Astrocyte (in vitro differentiated cells and primary cell): ENCODE data around the gene MYO1C. TPM values are rescaled to one million over a fixed set of nuclear protein-coding genes. Genes with fewer than 3 reads are reported as not detected.

Source experiments
- DNase-seq: peaks from one replicate; pipeline ENCODE4 v3.0.0-alpha.2; 2010; ENCODE audit warnings: low read depth
- FAIRE-seq: peaks from 2 replicates; lab custom pipeline; 2011; peaks lifted over from hg19 to GRCh38; lab: Jason Lieb, UNC
- H2AFZ ChIP-seq: 2 replicates; pipeline ENCODE4 v1.6.0; 2012; ENCODE audit warnings: low read depth, low read length, inconsistent platforms
- H3K27ac ChIP-seq: 2 replicates; pipeline ENCODE4 v1.5.1; 2011; ENCODE audit warnings: low read depth, low read length, inconsistent platforms
- H3K27me3 ChIP-seq: 2 replicates; pipeline ENCODE4 v1.6.0; 2011; ENCODE audit warnings: low read length, inconsistent platforms; ENCODE audit not compliant: insufficient read depth
- H3K36me3 ChIP-seq: 2 replicates; pipeline ENCODE4 v1.5.1; 2011; ENCODE audit warnings: low read length, inconsistent platforms; ENCODE audit not compliant: insufficient read depth
- H3K4me1 ChIP-seq: 2 replicates; pipeline ENCODE4 v1.5.1; 2011; ENCODE audit warnings: low read length, inconsistent platforms; ENCODE audit not compliant: insufficient read depth
- H3K4me2 ChIP-seq: 2 replicates; pipeline ENCODE4 v1.6.0; 2012; ENCODE audit warnings: low read length, inconsistent platforms
- H3K4me3 ChIP-seq: 2 replicates; pipeline ENCODE4 v1.5.1; 2011; ENCODE audit warnings: low read depth, mild to moderate bottlenecking, low read length, inconsistent platforms; ENCODE audit not compliant: insufficient read depth
- H3K79me2 ChIP-seq: 2 replicates; pipeline ENCODE4 v1.6.0; 2012; ENCODE audit warnings: mild to moderate bottlenecking, low read length, inconsistent platforms; ENCODE audit not compliant: insufficient read depth
- H3K9ac ChIP-seq: 2 replicates; pipeline ENCODE4 v1.6.0; 2012; ENCODE audit warnings: mild to moderate bottlenecking, low read length, inconsistent platforms
- H3K9me3 ChIP-seq: 2 replicates; pipeline ENCODE4 v1.5.1; 2012; ENCODE audit warnings: low read depth, mild to moderate bottlenecking, low read length, inconsistent platforms; ENCODE audit not compliant: insufficient read depth
- H4K20me1 ChIP-seq: 2 replicates; pipeline ENCODE4 v1.6.0; 2012; ENCODE audit warnings: low read length, inconsistent platforms; ENCODE audit not compliant: insufficient read depth
- H3K27ac Mint-ChIP-seq: one replicate; pipeline ENCODE4 v1.8.0; 2021; ENCODE audit warnings: mild to moderate bottlenecking, mixed read lengths; ENCODE audit not compliant: unreplicated experiment
- H3K27me3 Mint-ChIP-seq: one replicate; pipeline ENCODE4 v1.8.0; 2021; ENCODE audit warnings: low read depth, mixed read lengths; ENCODE audit not compliant: unreplicated experiment
- H3K36me3 Mint-ChIP-seq: one replicate; pipeline ENCODE4 v1.8.0; 2021; ENCODE audit warnings: low read depth, mixed read lengths; ENCODE audit not compliant: unreplicated experiment
- H3K4me1 Mint-ChIP-seq: one replicate; pipeline ENCODE4 v1.8.0; 2021; ENCODE audit warnings: low read depth, mixed read lengths; ENCODE audit not compliant: unreplicated experiment
- H3K4me3 Mint-ChIP-seq: one replicate; pipeline ENCODE4 v1.8.0; 2021; ENCODE audit warnings: mild to moderate bottlenecking, moderate library complexity, mixed read lengths; ENCODE audit not compliant: unreplicated experiment
- H3K9me3 Mint-ChIP-seq: one replicate; pipeline ENCODE4 v1.8.0; 2021; ENCODE audit warnings: mild to moderate bottlenecking, mixed read lengths; ENCODE audit not compliant: unreplicated experiment
- EZH2 ChIP-seq: IDR thresholded peaks from 2 replicates; pipeline ENCODE4 v1.6.1; 2012; ENCODE audit warnings: mild to moderate bottlenecking, low read length, inconsistent platforms; ENCODE audit not compliant: insufficient read depth
- total RNA-seq: library from RNA; stranded (reverse); gene quantifications from 2 replicates; pipeline ENCODE4 v1.2.1, GENCODE V29; 2021
- TF ChIP-seq, protein P1 (sequence below): IDR thresholded peaks from 2 replicates; pipeline ENCODE4 v1.5.1; 2011; ENCODE audit warnings: low read depth, mild to moderate bottlenecking, inconsistent platforms, low read length, moderate library complexity; ENCODE audit not compliant: insufficient read depth

MYO1C gene
- total RNA-seq, 1 donor from 2014 or later, result 132 TPM

DNA sequence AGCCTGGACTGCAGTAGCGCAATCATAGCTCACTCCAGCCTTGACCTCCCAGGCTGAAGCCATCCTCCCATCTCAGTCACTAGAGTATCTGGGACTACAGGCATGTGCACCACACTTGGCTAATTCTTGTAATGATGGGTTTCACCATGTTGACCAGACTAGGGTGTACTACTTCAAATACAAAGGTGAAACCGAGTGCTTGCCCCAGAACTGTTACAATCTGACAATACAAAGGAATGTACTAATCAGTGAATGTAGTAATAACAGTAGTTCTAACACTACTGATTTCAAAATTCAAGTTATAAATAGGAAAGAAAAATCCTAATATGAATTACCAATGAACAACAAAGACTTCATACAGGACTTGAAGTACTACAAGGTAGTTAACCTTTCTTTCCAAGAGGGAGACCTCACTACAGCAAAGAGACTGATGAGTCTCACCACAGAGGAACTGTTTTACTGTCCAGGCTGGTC lies 60.8 kb downstream of the MYO1C start:
- no peak for FAIRE-seq
- Histone ChIP-seq H3K79me2 (peaks cover 95% of the 10 kb centered on the region), H3K9me3 (no peaks in the 10 kb centered on the region), H3K27me3 (no peaks in the 10 kb centered on the region), H3K27ac (no peak overlapping the region), H3K36me3 (peaks cover 26% of the 10 kb centered on the region), H3K9ac (no peak overlapping the region), H3K4me3 (no peak overlapping the region), H4K20me1 (peaks cover 84% of the 10 kb centered on the region), H3K4me1 (no peaks in the 10 kb centered on the region), H2AFZ (no peak overlapping the region), H3K4me2 (no peak overlapping the region)
- Mint-ChIP-seq H3K27me3 (no peaks in the 10 kb centered on the region), H3K4me1 (peaks cover 22% of the 10 kb centered on the region), H3K4me3 (no peak overlapping the region), H3K9me3 (no peaks in the 10 kb centered on the region), H3K36me3 (peaks cover 19% of the 10 kb centered on the region), H3K27ac (no peak overlapping the region)
- no peak for DNase-seq
- TF ChIP-seq, protein P1, sequence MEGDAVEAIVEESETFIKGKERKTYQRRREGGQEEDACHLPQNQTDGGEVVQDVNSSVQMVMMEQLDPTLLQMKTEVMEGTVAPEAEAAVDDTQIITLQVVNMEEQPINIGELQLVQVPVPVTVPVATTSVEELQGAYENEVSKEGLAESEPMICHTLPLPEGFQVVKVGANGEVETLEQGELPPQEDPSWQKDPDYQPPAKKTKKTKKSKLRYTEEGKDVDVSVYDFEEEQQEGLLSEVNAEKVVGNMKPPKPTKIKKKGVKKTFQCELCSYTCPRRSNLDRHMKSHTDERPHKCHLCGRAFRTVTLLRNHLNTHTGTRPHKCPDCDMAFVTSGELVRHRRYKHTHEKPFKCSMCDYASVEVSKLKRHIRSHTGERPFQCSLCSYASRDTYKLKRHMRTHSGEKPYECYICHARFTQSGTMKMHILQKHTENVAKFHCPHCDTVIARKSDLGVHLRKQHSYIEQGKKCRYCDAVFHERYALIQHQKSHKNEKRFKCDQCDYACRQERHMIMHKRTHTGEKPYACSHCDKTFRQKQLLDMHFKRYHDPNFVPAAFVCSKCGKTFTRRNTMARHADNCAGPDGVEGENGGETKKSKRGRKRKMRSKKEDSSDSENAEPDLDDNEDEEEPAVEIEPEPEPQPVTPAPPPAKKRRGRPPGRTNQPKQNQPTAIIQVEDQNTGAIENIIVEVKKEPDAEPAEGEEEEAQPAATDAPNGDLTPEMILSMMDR, result no peak

- Histone ChIP-seq H3K79me2 (peaks cover 61% of the 10 kb centered on the region), H4K20me1 (peaks cover 74% of the 10 kb centered on the region), H3K4me2 (peak overlapping the region; percentile 72), H3K27me3 (no peaks in the 10 kb centered on the region), H3K36me3 (peaks cover 12% of the 10 kb centered on the region), H3K4me1 (peaks cover 22% of the 10 kb centered on the region), H2AFZ (no peak overlapping the region), H3K9ac (peak overlapping the region; percentile 66), H3K4me3 (peak overlapping the region; percentile 12), H3K9me3 (no peaks in the 10 kb centered on the region), H3K27ac (peak overlapping the region; percentile 87)
- peaks cover 21% of the 10 kb centered on the region for H3K4me1 Mint-ChIP-seq
- peaks cover 14% of the 10 kb centered on the region for H3K36me3 Mint-ChIP-seq
- H3K9me3 Mint-ChIP-seq, result no peaks in the 10 kb centered on the region
- DNase-seq, result no peak
- FAIRE-seq, result no peak
- no peak overlapping the region for H3K4me3 Mint-ChIP-seq
- TF ChIP-seq, protein P1, result no peak
- TF ChIP-seq EZH2, result no peak
- peak overlapping the region; percentile 49 for H3K27ac Mint-ChIP-seq
- H3K27me3 Mint-ChIP-seq, result no peaks in the 10 kb centered on the region
Measured at GRCh38 chr17:1423456-1424135, 68.9 kb downstream of the MYO1C start.

- H3K27ac Mint-ChIP-seq, result peak overlapping the region; percentile 49
- Histone ChIP-seq H3K9me3 (no peaks in the 10 kb centered on the region), H3K4me3 (peak overlapping the region; percentile 24), H2AFZ (no peak overlapping the region), H4K20me1 (peaks cover 77% of the 10 kb centered on the region), H3K4me2 (peak overlapping the region; percentile 72), H3K4me1 (peaks cover 22% of the 10 kb centered on the region), H3K36me3 (peaks cover 12% of the 10 kb centered on the region), H3K9ac (peak overlapping the region; percentile 66), H3K27me3 (no peaks in the 10 kb centered on the region), H3K79me2 (peaks cover 55% of the 10 kb centered on the region), H3K27ac (peak overlapping the region; percentile 87)
- peaks cover 21% of the 10 kb centered on the region for H3K4me1 Mint-ChIP-seq
- no peaks in the 10 kb centered on the region for H3K27me3 Mint-ChIP-seq
- peaks cover 14% of the 10 kb centered on the region for H3K36me3 Mint-ChIP-seq
- FAIRE-seq, result peak; percentile 100
- TF ChIP-seq, protein P1, result no peak
- TF ChIP-seq EZH2, result no peak
- H3K4me3 Mint-ChIP-seq, result no peak overlapping the region
- peak; percentile 96 for DNase-seq
- no peaks in the 10 kb centered on the region for H3K9me3 Mint-ChIP-seq
Measured at GRCh38 chr17:1422885-1423284, 69.6 kb downstream of the MYO1C start.
